HG03521 (cell line): ENCODE results near the gene CWC15.
"Not testable (repeated sequence)": the region's sequence is repeated elsewhere in the genome, so short reads cannot be mapped to it uniquely, and the experiment has no call there.

Experiments used
- ATAC-seq: cut with Tn5 transposase; IDR thresholded peaks from one replicate; pipeline ENCODE4 v1.9.1; 2021; ENCODE audit warnings: mild to moderate bottlenecking, moderate library complexity; ENCODE audit not compliant: unreplicated experiment

Gene CWC15

GRCh38 chr11:94973099-94973968 is at the start of gene CWC15, which contains the start of gene KDM4D:
Gene CWC15 (minus strand): TSS chr11:94973556. CDS start chr11:94972185, 1,371 bp downstream.
Gene KDM4D (plus strand): TSS chr11:94973709. CDS start chr11:94997373, 23,664 bp downstream.
- ATAC-seq = peak; percentile 100

GRCh38 chr11:95021468-95021867 is 48.1 kb upstream of the CWC15 start:
- not testable (repeated sequence) for ATAC-seq

GRCh38 chr11:95016139-95016538 is 42.8 kb upstream of the CWC15 start:
- no peak for ATAC-seq

DNA sequence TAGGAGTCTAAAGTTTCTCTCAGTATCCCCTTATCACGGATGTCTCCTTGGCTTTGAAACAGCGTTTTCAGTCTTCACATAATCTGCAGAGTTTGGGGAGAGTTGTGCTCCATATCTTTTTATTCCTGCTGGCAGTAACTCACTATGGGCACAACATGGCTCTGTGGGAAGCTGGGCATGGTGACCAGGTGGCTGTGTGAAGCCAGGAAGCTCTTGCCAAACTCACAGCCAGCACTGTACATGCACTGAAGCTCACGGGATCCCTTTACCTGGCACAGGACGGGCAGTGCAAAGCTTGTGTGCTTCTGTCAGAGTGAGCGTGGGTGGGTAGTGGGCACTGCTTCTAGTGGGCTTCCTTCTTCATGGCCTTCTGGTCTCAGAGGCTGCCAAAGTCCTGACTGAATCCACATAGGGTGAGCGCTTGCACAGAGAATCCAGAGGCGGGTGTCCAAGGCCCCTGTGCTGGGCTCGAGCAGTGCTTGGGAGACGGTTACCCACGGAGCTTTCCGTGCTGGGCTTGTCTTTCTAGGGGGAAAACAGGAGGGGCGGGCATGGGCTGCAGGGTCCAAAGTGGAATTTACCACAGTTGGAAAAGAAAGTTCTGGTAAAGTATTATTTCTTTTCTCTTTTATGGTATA is 40.9 kb upstream of the CWC15 start:
- ATAC-seq = no peak

GRCh38 chr11:95011376-95011775 is 38.0 kb upstream of the CWC15 start:
- ATAC-seq = no peak

- no peak for ATAC-seq
Measured at GRCh38 chr11:95005642-95006041, 32.3 kb upstream of the CWC15 start.

DNA sequence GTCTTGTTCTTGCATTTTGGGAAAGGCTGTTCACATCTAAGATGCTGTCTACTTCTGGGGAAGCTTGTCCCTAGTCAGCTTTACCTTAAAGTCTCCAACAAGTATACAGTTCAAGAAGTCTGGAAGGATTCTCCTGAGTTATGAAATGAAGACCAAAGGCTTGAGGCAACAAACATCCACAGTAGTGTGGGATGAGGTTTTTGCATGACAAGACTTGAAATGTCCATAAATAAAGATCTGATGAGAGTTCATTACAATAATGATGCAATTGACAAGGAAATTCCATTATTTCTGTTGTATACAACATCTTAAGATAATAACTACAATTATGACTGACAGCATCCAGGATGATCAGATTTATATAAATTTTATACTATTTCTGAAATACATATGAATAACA is 30.4 kb upstream of the CWC15 start:
- ATAC-seq = no peak

DNA sequence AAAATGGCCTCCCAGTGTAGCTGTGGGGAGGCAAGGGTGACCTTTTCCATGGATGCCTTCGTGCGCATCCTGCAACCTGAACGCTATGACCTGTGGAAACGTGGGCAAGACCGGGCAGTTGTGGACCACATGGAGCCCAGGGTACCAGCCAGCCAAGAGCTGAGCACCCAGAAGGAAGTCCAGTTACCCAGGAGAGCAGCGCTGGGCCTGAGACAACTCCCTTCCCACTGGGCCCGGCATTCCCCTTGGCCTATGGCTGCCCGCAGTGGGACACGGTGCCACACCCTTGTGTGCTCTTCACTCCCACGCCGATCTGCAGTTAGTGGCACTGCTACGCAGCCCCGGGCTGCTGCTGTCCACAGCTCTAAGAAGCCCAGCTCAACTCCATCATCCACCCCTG is 24.9 kb upstream of the CWC15 start:
- ATAC-seq = no peak

- no peak for ATAC-seq
Measured at GRCh38 chr11:94997437-94997836, 24.1 kb upstream of the CWC15 start.

DNA sequence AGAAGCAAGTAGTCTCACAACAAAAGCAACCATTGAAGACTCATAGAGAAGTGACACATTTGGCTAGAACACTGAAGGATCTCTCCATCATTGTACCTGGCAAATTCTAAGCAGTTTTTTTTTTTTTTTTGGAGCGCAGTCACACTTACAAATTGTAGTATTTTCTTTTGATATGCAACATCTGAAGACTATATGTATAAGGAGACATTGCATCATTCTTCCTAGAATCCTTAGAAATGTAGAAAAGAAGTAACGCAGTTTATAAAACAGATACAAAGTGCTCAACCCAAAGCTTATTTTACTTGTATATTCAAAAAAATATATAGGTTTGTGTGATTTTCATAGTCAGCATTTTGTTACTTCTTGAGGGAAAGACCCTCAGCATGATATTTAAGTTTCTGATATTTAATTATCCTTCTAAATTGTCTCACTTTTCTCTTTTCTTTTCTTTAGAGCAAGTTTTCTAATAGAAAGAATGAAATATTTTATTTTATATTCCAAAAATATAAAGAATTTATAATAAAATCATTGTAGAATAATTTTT is 20.1 kb upstream of the CWC15 start:
- ATAC-seq = no peak

GRCh38 chr11:94988748-94989147 is 15.4 kb upstream of the CWC15 start:
- ATAC-seq = no peak

DNA sequence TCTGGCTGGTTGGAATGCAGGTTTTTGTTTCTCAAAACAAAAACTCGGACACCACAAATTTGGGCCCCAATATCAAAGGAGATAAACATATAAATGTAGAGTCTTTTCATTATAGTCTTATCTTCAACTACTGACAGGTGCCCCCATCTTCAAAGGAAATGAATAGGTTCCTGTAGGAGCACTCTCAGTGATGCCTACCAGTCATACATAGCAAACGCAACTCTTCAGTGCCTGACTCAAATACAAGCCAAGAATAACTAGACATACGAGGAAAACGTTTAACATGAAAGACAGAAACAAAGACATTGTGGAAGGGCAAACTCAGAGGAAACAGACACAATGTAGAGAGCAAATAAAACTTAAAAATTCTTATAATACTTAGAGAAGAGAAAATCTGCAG is 14.0 kb upstream of the CWC15 start:
- no peak for ATAC-seq

DNA sequence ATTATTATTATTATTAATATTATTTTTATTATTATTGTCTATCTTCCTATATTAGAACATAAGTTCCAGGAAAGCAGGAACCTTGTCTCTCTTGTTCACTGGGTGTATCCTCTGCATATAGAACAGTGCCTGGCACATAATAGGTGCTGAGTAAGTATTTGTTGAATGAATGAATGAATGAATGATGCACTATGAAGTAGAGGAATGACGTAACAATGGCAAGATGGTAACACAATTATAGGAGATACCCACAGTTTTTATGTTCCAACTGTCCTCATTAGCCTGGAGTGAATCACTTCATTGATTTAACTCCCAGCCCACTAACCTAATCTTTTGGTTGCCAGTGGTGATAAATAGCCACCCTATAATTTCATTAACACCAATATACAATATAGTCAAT is 2.2 kb upstream of the CWC15 start:
- no peak for ATAC-seq

DNA sequence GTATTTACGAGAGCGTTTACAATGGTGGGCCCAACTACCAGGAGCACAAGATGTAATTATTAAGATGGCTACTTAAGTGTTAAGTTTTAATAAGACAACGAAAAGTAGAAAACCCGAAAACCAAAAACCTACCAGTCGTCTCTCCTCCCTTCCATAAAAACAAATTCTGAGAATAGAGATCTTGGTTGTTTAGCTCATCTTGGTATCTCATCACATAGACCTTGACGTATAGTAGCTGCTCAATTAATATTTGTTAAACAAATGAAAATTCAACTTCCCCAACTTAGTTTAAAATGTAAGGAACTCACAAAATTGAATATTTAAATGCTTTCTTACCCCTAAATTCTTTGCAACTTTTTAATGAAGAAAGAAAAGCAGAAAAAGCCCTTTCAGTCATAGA is 822 bp upstream of the CWC15 start:
- no peak for ATAC-seq

DNA sequence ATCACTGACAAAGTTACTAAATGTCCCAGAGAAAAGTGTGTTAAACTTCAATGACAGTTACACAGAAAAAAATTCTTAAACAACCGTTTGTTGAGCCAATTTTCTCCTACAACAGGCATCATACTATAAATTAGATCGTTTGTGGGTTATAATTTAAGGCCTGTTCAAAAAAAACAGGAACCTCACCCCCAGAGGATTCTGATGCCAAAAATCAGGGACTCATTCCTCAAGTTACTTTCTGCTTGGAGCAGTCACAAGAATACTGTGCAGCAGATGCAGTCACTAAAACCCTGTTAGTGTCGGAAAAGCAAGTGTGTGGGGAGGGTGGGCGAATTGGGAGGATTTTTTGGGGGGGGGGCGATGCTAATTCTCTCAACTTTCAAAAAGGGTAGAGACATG is 657 bp downstream of the CWC15 start:
- no peak for ATAC-seq

GRCh38 chr11:94968334-94968958 is 4.9 kb downstream of the CWC15 start:
- ATAC-seq = no peak

- ATAC-seq = no peak
Measured at GRCh38 chr11:94964934-94965333, 8.4 kb downstream of the CWC15 start.

GRCh38 chr11:94961255-94961654 is 12.1 kb downstream of the CWC15 start:
- no peak for ATAC-seq

DNA sequence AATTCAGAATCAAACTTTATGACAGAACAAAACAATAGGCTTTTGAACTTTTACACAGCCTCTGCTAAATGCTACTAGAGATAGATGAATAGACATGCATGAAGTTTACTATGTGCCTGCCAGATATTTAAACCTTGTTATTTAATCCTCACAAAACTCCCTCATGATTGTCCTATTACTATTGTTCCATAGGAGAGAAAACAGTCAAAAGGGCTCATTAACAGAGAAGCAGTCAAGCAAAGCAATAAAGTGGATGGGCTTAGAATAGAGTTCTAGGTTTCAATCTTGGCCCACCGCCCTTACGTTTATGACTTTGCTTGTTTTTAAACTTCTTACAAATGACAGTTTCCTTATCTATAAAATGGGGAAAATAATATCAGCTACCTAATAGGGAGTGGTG is 12.9 kb downstream of the CWC15 start:
- ATAC-seq = no peak

- ATAC-seq = no peak
Measured at GRCh38 chr11:94959179-94959578, 14.2 kb downstream of the CWC15 start.

- ATAC-seq = no peak
Measured at GRCh38 chr11:94958121-94958696, 15.1 kb downstream of the CWC15 start.
